HPDE6-E6E7 (cell line): ENCODE results near the gene GTF2B.
A peak's percentile ranks its signal among the peaks of the same experiment; 100 is the strongest.
"Not testable (repeated sequence)": the region's sequence is repeated elsewhere in the genome, so short reads cannot be mapped to it uniquely, and the experiment has no call there.

ENCODE experiments used
- DNase-seq: peaks from one replicate; pipeline ENCODE4 v3.0.0; 2011; ENCODE audit warnings: missing footprints; ENCODE audit errors: extremely low spot score

GTF2B gene, protein sequence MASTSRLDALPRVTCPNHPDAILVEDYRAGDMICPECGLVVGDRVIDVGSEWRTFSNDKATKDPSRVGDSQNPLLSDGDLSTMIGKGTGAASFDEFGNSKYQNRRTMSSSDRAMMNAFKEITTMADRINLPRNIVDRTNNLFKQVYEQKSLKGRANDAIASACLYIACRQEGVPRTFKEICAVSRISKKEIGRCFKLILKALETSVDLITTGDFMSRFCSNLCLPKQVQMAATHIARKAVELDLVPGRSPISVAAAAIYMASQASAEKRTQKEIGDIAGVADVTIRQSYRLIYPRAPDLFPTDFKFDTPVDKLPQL

DNA sequence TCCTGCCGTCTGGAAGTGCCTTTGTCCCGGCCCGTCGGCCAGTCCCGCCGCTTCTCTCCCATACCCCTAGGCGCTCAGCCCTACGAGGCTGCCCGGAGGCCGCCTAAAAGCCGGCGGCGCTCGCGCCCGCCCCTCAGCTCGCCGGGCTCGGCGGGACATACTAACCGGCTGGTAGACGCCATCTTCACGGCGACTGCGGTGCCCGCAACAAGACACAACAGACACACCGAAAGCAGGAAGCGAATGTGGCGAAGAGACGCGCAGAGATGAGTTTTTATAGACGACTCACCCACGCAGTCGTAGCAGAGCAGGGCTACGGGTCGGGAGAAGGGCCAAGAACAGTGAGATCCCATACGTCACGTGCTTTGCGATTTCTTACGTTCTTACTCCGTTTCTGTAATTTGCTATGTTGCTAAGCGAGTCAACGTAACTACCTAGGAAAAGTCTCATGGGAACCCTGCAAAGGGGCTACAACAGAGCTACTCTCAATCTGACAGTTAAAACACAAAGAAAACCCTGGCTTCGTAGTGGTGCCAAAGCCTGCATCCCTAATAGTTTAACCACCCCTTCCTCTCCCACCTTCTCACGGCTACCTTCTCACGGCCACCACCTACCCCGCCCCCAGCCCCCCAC, at the start of gene GTF2B:
GTF2B (minus strand) TSS at position 250 of the 633 bp plus-strand sequence; CDS start at position 182, 68 bp downstream.
- peak; percentile 74 for DNase-seq

DNA sequence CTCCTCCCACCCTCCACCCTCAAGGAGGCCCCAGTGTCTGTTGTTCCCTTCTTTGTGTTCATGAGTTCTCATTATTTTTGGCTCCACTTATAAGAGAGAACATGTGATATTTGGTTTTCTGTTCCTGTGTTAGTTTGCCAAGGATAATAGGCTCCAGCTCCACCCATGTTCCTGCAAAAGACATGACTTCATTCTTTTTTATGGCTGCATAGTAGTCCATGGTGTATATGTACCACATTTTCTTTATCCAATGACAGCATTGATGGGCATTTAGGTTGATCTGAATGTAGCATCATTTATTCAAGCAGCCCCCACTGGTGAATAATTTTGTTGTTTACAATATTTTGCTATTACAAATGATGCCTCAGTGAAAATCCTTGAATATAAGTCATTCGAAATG, 47.2 kb upstream of the GTF2B start:
- not testable (repeated sequence) for DNase-seq

DNA sequence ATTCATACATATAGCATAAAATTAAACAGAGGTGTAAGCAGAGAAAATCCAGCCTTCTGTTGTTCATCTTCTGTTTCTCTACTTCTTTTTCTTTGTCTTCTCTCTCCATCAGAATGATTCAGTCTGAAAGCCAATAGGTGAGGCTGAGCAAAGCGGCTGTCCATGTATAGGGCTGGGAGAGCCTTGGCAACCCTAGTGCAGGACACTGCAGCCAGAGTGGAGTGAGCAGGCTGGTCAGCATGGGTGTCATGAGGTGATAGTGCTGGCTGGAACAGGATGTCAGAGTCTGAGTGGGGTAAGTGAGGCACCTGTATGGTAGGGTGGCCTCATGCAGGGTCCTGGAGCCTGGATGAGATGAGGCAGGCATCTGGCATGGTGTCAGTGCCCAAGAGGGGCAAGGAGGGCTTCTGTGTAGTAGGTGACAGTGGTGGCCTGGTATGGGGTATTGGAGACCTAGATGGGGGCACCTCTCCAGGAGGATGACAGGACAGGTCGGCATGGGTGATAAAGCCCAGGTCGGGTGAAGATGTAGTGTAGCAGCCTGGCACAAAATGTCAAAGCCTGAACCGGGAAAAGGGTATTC, 45.5 kb upstream of the GTF2B start:
- DNase-seq: no peak

DNA sequence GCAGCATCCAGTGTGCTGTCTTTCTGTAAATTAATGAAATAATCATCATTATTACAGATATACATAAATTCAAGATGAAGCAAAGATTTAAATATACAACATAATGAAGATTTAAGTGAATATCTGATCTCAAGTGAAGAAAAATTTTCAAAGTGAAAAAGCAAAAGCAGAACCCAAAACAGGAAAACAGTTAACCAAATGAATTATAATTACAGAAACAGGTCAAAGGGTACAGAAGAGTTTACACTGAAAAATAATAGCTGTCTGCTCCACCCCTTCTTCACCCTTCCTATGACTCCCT, 44.8 kb upstream of the GTF2B start:
- no peak for DNase-seq

DNA sequence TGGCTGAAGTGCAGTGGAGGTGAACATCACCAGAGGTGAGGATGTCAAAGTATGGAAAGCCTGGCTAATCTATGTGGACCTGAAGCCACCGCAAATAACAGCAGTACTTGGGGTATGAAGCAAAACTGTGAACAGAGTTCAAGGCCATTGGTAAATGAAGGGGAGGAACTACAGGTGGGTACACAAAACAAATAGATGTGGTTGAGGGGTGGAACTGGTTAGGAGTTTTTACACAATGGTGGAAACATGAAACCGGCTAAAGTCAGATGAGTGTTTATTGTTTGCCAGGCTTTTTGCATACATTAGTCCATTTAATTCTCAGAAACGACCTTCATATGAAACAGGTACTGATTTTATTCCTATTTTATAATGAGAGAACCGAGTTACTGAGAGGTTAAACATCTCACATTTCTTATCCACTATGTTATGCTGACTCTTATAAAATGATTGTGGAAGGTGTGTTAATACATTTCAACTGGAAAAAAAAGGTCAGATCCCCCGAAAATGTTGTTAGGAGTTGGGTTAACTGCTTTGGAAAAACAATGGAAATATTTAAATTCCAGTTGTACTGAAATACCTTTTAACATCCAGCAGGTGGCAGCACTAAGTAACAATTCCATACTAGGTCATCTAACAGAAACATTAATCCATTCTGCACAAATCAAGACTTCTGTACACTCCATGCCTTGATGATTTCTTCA, 44.3 kb upstream of the GTF2B start:
- peak; percentile 16 for DNase-seq

DNA sequence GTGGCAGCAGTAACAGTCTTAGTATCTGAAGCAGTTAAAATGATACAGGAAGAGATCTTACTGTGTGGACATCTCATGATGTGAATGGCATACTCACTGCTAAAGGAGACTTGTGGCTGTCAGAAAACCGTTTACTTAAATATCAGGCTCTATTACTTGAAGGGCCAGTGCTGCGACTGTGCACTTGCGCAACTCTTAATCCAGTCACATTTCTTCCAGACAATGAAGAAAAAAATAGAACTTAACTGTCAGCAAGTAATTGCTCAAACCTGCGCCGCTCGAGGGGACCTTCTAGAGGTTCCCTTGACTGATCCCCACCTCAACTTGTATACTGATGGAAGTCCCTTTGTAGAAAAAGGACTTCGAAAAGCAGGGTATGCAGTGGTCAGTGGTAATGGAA, 38.8 kb upstream of the GTF2B start:
- not testable (repeated sequence) for DNase-seq

DNA sequence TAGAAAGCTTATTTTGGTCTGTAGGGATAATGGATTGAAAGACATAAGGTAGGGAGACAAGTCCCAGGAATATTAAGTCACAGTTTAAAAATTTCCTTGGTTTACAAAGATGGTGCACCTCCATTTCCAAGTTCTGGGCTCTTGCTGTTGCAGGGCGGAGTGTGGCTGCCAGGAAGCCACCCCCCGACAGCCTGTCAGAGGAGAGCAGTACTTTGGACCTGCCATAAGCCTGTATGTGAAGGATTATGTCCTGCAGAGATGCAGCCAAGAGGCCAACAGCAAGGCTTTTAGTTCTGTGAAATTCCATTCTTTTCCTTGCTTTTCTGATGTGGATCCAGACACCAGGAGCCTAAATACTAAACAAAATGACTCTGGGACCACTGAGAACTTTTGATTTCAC, 31.9 kb upstream of the GTF2B start:
- no peak for DNase-seq

DNA sequence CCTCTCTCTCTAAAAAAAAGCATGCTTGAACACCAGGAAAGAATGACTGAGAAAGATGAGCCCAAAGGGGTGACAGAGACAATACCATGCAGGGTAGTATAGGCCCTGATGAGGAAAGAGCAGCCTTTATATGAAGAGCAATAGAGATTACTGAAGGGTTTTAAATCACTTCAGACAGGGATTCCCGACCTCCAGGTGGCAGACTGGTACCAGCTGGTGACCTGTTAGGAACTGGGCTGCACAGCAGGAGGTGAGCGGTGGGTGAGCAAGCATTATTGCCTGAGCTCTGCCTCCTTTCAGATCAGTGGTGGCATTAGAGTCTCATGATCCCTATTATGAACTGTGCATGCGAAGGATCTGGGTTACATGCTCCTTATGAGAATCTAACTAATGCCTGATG, 30.8 kb upstream of the GTF2B start:
- DNase-seq: no peak

DNA sequence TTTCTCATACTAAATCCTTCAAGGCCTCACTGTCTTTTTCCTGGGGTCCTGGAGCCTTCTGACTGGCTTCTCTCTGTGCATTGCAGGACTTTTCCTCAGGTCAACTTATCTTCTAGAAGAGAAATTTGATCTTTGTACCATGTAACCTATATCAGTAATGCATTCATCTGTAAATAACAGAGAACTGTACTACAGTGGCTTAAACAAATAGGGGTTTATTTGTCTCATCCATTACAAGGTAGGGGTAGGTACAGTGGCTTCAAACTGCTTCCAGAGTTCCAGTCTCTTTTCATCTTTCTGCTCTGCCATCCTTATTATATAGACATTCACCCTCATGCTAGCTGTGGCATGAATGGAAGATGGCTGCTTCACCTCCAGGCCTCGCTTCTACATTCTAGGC, 29.5 kb upstream of the GTF2B start:
- no peak for DNase-seq

DNA sequence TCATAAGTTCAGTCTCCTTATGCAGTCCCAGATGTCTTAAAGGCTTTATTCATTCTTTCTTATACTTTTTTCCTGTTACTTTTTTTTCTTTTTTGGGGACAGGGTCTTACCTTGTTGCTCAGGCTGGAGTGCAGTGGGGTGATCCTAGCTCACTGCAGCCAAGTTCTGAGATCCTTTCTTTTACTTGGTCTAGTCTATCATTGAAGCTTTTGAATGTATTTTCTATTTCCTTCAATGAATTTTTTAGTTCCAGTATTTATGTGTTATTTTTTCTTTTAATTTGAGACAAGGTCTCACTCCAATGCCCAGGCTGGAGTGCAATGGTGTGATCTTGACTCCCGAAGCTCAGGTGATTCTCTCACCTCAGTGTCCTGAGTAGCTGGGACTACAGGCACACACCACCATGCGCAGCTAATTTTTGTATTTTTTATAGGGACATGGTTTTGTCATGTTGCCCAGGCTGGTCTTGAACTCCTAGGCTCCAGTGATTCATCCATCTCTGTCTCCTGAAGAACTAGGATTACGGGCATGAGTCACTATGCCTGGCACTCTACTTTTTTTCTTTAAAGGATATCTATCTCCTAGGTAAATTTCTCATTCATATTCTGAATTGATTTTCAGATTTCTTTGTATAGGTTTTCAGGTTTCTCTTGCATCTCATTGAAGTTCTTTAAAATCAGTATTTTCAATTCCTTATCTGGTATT, 26.1 kb upstream of the GTF2B start:
- no peak for DNase-seq

DNA sequence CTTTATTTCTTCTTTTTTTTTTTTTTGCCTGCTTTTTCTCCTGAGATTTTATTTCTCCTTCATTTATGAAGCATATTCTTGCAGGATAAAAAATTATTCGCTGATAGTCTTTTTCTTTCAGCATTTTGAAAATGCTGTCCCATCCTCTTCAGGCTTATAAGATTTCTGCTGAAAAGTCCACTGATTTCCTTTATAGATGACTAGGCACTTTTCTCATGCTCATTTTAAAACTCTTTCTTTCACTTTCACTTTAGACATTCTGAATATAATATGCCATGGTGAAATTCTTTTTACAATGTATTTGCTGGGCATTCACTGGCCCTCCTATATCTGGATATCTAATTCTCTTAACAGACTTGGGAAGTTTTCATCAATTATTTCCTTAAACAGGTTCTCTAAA, 25.5 kb upstream of the GTF2B start:
- no peak for DNase-seq

DNA sequence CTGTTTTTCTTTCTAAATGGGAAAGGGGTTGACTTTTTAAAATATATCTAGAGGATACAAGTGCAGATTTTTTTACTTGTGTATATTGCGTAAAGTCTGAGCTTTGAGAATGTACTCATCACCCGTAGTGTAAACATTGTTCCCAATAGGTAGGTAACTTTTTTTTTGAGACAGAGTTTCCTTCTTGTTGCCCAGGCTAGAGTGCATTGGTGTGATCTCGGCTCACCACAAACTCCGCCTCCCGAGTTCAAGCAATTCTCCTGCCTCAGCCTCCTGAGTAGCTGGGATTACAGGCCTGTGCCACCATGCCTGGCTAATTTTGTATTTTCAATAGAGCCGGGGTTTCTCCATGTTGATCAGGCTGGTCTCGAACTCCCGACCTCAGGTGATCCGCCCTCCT, 20.4 kb upstream of the GTF2B start:
- DNase-seq: not testable (repeated sequence)

DNA sequence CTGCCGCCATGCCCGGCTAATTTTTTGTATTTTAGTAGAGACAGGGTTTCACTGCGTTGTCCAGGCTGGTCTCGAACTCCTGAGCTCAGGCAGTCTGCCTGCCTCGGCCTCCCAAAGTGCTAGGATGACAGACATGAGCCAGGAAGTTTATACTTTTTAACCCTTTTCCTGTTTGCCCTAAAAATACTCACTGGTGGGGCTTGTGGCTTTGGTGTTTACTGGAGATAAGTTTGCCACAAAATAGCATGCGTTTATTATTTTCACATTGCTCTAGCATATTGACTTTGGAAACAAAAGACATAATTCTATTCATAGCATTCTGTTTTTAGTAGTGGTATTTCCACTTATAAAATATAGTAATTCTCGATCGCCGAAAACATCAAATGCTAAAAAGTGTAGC, 19.8 kb upstream of the GTF2B start:
- no peak for DNase-seq

DNA sequence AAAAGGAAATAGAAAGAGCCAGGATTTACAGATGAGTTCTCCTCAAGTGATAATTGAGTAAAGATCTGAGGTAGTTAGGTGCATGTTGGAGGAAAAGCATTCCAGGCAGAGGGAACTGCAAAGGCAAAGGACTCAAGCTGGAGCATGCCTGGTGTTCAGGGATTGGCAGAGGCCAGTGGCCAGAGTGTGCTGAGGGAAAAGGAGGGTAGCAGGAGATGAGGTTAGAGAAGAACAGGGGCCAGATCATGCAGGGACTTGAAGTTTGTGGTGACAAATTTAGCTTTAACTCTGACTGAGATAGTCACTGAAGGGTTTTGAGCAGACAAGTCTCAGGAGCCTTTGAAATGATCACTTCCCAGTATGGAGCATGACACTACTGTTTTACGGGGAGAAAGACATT, 19.0 kb upstream of the GTF2B start:
- DNase-seq: no peak

DNA sequence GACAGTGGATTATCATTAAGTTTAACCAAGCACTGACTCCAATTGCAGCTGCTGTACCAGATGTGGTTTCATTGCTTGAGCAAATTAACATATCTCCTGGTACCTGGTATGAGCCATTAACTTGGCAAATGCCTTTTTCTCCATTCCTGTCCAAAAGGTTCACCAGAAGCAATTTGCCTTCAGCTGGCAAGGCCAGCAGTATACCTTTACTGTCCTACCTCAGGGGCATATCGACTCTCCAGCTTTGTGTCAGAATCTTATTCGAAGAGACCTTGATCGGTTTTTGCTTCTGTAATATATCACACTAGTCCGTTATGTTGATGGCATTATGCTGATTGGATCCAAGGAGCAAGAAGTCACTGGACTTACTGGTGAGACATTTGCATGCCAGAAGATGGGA, 9.5 kb upstream of the GTF2B start:
- no peak for DNase-seq

DNA sequence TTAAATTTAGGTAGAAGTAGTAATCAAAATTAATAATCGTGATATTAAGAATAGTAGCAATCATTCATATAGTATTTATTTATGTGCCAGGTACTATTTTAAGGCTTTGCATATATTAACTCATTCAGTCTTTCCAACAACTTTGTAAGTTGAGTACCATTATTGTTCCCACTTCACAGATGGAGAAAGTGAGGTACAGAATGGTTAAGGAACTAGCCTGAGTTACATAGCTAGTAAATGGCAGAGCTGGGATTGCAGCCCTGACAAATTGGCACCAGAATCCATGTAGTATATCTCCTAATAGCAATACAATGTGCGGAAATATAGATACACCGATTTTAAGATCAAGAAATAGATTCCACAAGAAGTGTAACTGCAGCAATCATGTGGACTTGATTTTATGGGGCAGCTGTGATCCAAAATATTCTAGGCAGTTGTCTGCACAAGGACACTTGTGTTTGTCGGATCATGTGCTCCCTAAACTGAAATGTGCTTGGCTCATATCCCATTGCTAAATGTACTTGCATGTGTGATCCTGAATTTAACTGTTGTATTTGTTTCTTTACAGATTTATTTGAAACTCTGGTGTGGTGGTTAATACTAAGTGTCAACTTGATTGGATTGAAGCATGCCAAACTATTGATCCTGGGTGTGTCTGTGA, 5.8 kb upstream of the GTF2B start:
- no peak for DNase-seq

DNA sequence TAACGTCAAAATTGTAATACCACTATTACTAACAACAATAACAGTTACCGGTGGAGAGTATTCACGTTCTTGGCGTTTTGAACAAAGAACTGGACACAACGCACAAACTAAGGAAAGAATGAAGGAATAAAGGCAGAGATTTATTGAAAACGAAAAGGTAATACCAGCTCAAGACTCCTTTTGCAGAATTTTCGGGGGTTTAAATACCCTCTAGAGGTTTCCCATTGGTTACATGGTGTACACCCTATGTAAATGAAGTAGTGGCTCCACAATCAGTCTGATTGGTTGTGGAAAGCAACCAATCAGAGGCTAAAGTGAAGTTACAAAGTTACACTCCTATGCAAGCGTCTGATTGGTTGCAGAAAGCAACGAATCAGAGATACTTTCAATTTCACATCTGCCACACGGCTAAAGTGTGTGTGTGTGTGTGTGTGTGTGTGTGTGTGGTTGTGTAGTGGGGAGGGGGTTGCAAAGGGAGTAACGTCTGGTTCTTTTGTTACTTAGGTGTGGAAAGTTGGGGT, 1.1 kb upstream of the GTF2B start:
- DNase-seq: no peak

DNA sequence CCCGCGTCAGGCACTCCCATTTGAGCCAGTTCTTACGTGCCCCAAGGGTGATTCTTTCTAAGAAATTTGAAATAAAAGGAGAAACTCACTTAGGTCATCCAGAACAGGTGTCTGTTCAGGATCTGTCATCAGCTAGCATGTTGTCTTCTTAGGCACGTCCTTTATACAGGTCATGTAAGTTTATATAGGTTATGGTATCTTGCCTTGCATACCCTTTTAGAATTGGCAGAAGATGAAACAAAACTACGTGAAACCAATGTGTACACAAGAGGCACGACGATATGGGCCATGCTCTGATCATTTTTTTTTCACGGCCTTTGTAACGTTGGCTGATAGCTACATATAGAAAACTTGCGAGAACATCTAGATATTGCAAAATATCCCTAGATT, 579 bp upstream of the GTF2B start:
- no peak for DNase-seq

DNA sequence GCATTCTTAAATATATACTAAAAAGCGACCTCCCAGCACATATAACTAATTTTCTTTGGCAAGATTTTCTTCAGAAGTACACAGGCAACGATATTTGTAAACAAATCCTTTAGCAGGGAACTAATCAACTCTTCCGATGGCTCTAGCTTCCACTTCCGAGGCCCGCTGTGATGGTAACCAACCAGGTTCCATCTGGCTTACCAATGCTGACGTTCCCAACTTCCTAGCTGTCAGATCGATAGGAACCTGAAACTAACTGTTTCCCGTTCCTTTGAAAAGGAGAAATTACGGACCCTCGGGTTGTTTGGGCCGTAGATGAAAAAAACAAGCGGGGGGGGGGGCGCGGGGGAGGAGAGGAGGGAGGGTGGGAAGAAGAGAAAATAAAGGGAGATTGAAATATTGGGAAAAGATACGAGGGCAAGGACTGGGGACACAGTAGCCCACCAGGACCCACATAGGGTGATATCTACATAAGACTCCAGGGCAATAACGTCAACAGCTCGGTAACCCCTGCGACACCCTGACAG, 513 bp downstream of the GTF2B start:
- peak; percentile 12 for DNase-seq

DNA sequence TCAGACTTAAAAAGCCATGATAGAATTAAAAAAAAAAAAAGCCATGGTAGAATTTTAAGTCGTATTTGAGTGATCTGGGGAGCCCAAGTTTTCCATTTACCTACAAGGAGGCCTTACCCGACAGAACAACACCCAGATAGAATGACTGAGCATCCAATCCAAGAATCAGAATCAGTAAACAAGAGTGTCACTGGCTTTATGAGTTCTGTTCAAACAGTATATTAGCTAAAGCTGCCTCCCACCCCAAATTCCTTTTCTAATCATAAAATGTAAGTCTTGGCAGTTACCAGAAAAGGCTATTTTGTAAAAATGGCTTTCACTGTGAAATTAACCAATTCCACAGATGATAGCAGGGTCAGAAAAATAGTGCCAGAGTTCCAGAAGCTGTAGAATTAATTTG, 1.2 kb downstream of the GTF2B start:
- DNase-seq: no peak

DNA sequence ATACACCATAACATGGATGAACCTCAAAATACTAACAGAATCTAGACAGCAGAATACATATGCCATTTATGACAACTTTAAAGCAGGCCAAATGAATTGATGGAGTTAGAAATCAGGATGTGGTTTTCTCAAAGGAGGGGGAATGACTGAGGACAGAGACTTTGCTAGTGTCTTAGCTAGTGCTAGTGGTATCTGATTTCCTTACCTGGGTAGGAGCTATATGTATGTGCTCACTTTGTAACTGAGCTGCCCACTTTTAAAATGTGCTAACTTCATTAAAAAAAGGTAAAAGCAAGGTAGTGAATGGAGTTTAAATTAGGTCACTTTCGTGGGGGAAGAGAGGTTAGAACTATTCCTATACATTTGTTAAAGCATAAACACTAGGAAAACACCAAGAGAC, 2.6 kb downstream of the GTF2B start:
- DNase-seq: no peak
